GM19395 (cell line): ENCODE measurements around the gene NBPF14.
"Not testable (repeated sequence)": the region's sequence is repeated elsewhere in the genome, so short reads cannot be mapped to it uniquely, and the experiment has no call there.

Experiments
- ATAC-seq: cut with Tn5 transposase; IDR thresholded peaks from one replicate; pipeline ENCODE4 v1.9.1; 2021; ENCODE audit warnings: mild to moderate bottlenecking, moderate library complexity; ENCODE audit not compliant: unreplicated experiment

NBPF14 gene

DNA sequence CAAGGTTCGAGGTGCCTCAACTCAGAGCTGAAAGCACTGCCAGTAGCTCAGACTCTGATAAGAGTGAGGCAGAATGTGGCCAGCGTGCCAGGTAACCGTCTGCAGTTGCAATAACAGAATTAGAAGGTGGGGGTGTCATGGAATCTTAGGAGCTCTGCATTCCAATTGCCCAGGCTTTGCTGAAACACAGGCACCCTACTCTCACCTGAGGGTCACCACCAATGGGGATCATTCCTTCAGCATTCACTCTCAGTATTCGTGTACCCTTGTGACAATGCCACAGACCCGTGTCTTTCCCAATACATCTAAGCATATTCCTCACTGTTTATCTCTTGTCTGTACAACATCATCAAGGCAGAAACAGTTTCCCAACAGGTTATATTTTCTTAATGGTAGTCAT, at the start of gene NBPF14:
Gene NBPF14 (minus strand): TSS at position 101 of the 400 bp plus-strand sequence. CDS start 294 bp downstream, outside the sequence.
- ATAC-seq: not testable (repeated sequence)

DNA sequence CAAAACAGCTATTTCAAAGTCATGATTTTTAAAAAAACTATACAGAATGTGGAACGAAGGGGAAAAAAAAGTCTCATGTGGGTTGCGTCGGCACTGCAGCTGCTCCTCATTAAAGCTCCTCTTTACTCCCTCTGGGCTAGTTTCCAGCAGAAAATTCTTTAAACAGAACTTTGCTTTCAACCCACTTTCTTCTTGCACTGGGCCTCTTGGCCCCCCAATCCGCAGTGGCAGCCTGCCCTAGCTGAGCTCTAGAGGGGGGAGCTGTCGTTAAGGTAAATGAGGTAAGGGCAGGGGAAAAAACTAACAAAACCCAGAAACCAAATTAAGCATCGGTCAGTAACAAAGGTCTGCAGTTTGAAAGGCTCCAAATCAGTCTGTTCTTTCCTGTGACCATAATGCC, 29.6 kb upstream of the NBPF14 start:
- ATAC-seq: not testable (repeated sequence)

DNA sequence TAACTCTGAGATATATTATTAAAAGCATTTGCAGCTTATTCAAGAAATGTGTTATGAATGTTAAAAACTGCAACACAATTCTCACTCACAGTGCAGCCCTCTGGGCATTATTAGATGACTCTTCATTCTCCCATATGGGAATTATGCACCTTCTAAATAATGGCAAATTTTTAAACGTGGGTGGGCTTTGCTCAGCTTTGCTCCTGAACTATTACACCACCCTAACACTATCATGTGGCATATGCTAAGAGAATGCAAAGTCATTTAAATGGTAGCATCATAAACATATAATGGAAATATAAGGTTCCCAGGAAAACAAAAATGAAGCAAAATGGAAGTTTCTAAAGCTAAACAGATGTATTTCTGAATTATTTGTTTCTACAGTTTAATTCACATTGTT, 22.4 kb upstream of the NBPF14 start:
- ATAC-seq: not testable (repeated sequence)

DNA sequence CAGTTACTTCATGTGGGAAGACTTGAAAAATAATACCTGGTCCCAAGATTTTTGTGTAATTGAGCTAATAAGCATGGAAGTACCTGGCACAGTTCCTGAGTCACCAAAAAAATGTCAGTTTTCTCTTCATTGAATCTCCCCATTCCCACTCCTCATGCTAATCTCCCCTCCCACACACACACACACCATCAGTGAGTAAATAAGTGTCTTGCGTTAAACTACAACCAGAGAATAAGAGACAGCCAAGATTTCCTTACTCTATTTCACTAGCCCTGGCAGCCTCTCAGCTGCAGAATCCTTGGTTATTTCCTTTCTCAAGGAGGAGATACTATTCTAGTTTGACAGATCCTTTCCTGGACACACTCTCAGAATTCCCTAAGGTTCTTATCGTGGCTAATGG, 9.5 kb upstream of the NBPF14 start:
- not testable (repeated sequence) for ATAC-seq

DNA sequence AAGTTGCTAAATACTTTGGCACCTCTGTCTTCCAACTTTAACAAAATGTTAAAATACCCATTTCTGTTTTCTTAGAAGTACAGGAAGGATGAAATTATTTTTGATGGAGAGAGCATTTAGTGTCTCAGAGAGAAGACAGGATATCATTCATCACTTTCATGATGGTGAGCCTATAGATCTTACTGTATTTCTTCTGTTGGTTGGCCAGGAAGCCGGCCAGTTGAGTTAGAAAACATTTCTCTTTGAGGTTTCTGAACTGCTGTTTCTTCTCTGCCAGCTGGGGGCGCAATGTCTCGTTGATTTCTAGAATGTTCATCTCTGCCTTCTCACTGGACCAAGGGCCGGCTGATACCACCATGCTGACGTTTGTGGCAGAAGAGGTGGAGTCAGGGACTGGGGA, 451 bp downstream of the NBPF14 start:
- not testable (repeated sequence) for ATAC-seq

DNA sequence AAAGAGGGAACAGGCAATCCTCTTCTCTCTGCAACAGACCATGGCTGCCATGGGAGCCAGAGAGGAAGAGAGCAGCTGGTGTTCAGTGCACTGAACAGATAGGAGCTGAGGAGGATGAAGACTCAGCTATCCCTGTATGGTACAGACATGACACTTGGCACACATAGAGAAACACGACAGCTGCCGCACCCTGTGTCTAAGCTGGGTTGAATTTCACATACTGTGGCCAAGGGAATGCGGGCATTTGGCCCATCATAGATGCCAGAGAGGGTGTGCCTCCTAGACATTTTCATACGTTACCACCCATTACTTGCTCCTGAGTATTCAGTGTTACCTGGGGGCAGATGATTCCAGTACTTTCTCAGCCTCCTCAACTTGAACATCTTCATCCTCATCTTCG, 4.7 kb downstream of the NBPF14 start:
- not testable (repeated sequence) for ATAC-seq

DNA sequence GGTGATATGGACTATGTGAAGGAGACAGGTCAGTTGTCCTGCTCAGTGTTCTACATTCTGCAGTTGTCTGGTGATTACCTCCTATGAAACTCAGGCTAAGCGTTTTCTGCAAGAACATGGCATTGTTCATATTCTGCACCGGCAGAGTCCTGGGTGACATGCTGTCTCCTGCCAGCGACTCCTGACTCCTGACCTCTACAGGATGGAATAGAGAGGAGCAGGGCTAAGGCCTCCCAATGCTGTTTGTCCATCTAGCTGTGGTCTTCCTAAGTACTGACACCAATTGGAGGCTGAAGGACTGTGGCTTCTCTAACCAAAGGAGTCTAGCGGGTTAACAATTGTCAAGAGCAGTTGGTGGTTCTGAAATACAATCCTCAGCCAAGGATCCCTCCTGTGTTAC, 63.7 kb downstream of the NBPF14 start:
- ATAC-seq: not testable (repeated sequence)

DNA sequence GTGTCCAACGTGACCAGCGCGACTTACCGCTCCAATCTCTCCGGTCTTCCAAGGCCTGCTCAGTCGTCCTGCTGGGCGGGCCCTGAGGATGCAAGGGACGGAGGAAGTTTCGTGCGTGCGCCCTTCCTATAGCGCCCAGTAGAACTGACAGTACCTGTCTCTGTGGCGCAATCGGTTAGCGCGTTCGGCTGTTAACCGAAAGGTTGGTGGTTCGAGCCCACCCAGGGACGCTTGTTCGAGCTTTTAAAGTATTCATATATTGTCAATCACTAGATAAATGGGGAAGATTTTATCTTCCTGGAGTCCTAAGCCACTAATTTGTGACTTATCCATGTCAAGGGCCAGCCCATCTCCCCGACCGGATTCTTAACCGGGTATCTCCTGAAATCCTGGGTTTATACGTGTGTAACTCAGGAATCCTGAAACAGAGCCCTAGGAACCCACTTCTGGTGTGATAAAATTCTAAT, 66.7 kb downstream of the NBPF14 start:
- ATAC-seq: not testable (repeated sequence)

- ATAC-seq: not testable (repeated sequence)
Measured at GRCh38 chr1:148528591-148528990, 67.2 kb downstream of the NBPF14 start.

- ATAC-seq: not testable (repeated sequence)
Measured at GRCh38 chr1:148526587-148526986, 69.2 kb downstream of the NBPF14 start.

DNA sequence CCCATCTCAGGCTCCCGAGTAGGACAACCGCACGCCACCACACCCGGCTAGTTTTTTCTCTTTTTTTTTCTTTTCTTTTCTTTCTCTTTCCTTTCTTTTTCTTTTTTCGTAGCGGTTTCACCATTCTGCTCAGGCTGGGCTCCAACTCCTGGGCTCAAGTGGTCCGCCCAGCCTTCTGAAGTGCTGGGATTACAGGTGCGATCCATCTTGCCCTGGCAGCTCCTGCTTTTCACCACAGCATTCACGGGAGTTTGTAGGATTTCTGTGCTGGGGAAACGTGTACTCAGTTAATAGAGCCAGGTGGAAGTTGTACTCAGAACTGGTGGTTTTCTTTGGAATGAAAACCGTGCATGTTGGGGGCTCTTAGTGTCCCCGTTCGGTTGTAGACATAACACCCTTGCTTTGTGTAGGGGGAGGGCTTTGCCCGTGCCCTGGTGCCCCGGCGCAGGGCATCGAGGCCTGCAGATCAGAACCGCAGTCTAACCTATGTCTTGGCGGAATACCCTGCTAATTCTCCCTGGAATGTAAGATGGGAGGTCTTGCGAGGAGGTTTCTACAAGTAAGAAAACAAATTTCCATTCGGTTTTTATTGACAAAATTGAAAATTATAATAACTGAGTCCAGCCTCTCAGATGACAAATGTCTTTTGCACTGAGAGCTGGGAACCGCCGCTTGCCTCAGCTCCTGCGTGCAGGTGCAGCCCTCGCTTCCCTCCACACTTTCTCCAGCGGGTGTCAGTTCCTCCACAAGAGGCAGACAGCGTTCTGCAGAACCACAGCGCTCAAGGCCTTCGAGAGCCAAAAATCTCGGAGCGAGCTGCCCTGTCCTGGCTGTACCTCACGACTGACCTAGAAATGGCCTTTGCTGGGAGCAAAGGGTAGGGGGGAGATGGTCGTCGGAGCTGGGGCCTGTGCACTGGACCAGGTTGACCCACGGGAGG, 72.3 kb downstream of the NBPF14 start:
- ATAC-seq: peak; percentile 4

GRCh38 chr1:148522561-148523204, 73.1 kb downstream of the NBPF14 start:
- peak; percentile 84 for ATAC-seq

DNA sequence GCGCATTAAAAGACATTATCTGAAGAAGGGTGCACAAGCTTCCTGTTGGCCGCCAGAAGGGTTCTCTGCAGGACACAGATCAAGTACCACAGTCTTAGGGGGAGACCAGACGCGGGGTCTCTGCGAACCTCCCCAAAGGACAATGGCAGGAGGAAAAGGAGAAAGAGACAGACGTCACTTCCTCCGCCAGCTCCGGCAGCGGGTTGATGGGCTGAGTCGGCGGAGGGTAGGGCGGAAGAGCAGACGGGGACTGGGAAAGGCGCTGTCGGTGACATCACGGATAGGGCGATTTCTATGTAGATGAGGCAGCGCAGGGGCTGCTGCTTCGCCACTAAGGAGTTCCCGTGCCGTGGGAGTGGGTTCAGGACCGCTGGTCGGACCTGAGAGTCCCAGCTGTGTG, 73.7 kb downstream of the NBPF14 start:
- ATAC-seq: peak; percentile 49

DNA sequence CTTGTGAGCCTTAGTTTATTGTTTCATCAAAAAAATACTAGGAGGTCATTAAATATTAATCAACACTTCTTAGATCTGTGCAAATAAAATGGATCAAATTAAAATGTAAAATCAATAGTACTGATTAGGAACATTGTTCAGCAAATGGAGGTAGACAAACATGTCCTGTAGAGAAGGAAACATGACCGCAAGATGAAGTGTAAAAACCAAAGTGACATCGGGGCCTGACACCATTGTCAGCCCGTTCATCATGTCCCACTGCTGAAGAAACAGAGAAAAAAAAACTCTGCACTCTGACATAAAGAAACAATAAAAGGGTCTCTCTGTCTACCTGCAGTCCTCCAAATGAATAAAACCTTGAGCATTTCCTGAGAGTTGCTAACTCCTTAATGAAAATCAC, 81.5 kb downstream of the NBPF14 start:
- ATAC-seq: not testable (repeated sequence)

- not testable (repeated sequence) for ATAC-seq
Measured at GRCh38 chr1:148512571-148513184, 83.1 kb downstream of the NBPF14 start.

GRCh38 chr1:148493933-148494332, 101.9 kb downstream of the NBPF14 start:
- not testable (repeated sequence) for ATAC-seq

GRCh38 chr1:148483029-148483428, 112.8 kb downstream of the NBPF14 start, which contains the start of gene PPIAL4G:
Gene PPIAL4G, minus strand, starts transcription at chr1:148483302. Its CDS starts 50 bp downstream, at chr1:148483252.
- ATAC-seq: not testable (repeated sequence)
